HCT116 (cell line): ENCODE results near the gene PAQR6. TPM values are rescaled to one million over a fixed set of nuclear protein-coding genes. Genes with fewer than 3 reads are reported as not detected.

Experiments used
- ATAC-seq: fragments of 200-7000 bp; cut with Tn5 transposase; 2 replicates; pipeline ENCODE4 v1.9.1; 2020; ENCODE audit warnings: mild to moderate bottlenecking, moderate library complexity
- BruUV-seq: library from RNA; stranded (reverse); fragments of 400-500 nt; replicated peaks from 2 replicates; lab custom pipeline; 2021; lab: Mats Ljungman, UMichigan
- CTCF ChIA-PET: fragments of 300-600 bp; sonication (Branson Sonifier 250); formaldehyde crosslinking; loops from one replicate; lab custom pipeline; 2021; ENCODE audit warnings: antibody characterized with exemption; lab: Charles Lee
- POLR2A ChIA-PET: fragments of 300-600, 350-600 bp; sonication (Branson Sonifier 250); formaldehyde crosslinking; loops from one replicate; lab custom pipeline; 2021; ENCODE audit warnings: antibody characterized with exemption; lab: Charles Lee
- RAD21 ChIA-PET, 2 experiments: fragments of 300-600 bp; sonication (Branson Sonifier 250); formaldehyde crosslinking; loops; one replicate each; lab custom pipeline; 2023; ENCODE audit warnings: low total read pairs in 2 of 2; ENCODE audit not compliant: uncharacterized antibody in 2 of 2, unreplicated experiment in 2 of 2, low non-redundant PET in 1 of 2; lab: Charles Lee
- DNase-seq: peaks from one replicate; pipeline ENCODE4 v3.0.0-alpha.2; 2010; ENCODE audit warnings: low read depth, low spot score
- H2AFZ ChIP-seq: fragments of 200-600 bp; shearing (Covaris generic), sonication (generic); 2 replicates; pipeline ENCODE4 v1.6.1; 2017; ENCODE audit warnings: low read depth, mixed run types, mixed read lengths, antibody characterized with exemption, low read length; ENCODE audit not compliant: poor library complexity, severe bottlenecking
- H3K27ac ChIP-seq: 2 replicates; pipeline ENCODE4 v1.5.1; 2012; ENCODE audit warnings: low read depth, low read length
- H3K27me3 ChIP-seq: fragments of 200-600 bp; sonication (generic); 2 replicates; pipeline ENCODE4 v1.6.1; 2016; ENCODE audit warnings: mixed run types, low read length, mixed read lengths; ENCODE audit not compliant: insufficient read depth
- H3K36me3 ChIP-seq, 2 experiments: fragments of 200-500 bp in 1 of 2; fragments of 200-600 bp in 1 of 2; sonication (Bioruptor generic) in 1 of 2; sonication (generic) in 1 of 2; 2 replicates each; pipeline versions ENCODE4 v1.5.1 to v1.6.1; 2014 to 2016; ENCODE audit warnings: low read length in 2 of 2, inconsistent platforms in 1 of 2, mixed read lengths in 1 of 2, mixed run types in 1 of 2; ENCODE audit not compliant: insufficient read depth in 2 of 2, control insufficient read depth in 1 of 2
- H3K4me1 ChIP-seq, 2 experiments: fragments of 200-600 bp in 1 of 2; sonication (generic) in 1 of 2; 2 replicates each; pipeline versions ENCODE4 v1.5.1 to v1.6.1; 2012 to 2017; ENCODE audit warnings: low read length in 2 of 2, inconsistent platforms in 1 of 2, mild to moderate bottlenecking in 1 of 2, mixed read lengths in 1 of 2, mixed run types in 1 of 2, moderate library complexity in 1 of 2; ENCODE audit not compliant: insufficient read depth in 2 of 2, control insufficient read depth in 1 of 2
- H3K4me2 ChIP-seq: fragments of 200-600 bp; sonication (generic); 2 replicates; pipeline ENCODE4 v1.6.1; 2017; ENCODE audit warnings: mixed run types, low read length, mixed read lengths
- H3K4me3 ChIP-seq, 2 experiments: fragments of 200-600 bp in 1 of 2; sonication (generic) in 1 of 2; replicated peaks in 1 of 2; 2 replicates each; pipeline ENCODE4 v1.5.1; 2011 to 2016; ENCODE audit warnings: low read length in 2 of 2, control low read depth in 1 of 2, low read depth in 1 of 2, mild to moderate bottlenecking in 1 of 2, mixed read lengths in 1 of 2, mixed run types in 1 of 2
- H3K79me2 ChIP-seq: fragments of 200-600 bp; sonication (generic); 2 replicates; pipeline ENCODE4 v1.6.1; 2017; ENCODE audit warnings: mild to moderate bottlenecking, mixed run types, low read length, moderate library complexity, mixed read lengths; ENCODE audit not compliant: insufficient read depth
- H3K9ac ChIP-seq: fragments of 200-600 bp; sonication (generic); 2 replicates; pipeline ENCODE4 v1.6.1; 2016; ENCODE audit warnings: low read length, mixed read lengths
- H3K9me2 ChIP-seq: fragments of 200-600 bp; sonication (generic), shearing (Covaris generic); 2 replicates; pipeline ENCODE4 v1.6.1; 2017; ENCODE audit warnings: mixed run types, mild to moderate bottlenecking, moderate library complexity; ENCODE audit not compliant: insufficient read depth
- H3K9me3 ChIP-seq, 2 experiments: fragments of 200-500 bp in 1 of 2; fragments of 200-600 bp in 1 of 2; sonication (Bioruptor generic) in 1 of 2; sonication (generic) in 1 of 2; 2 replicates each; pipeline ENCODE4 v1.6.1; 2014 to 2017; ENCODE audit warnings: low read length in 2 of 2, mixed read lengths in 2 of 2, inconsistent platforms in 1 of 2, low read depth in 1 of 2, mild to moderate bottlenecking in 1 of 2, mixed run types in 1 of 2, moderate library complexity in 1 of 2; ENCODE audit not compliant: control insufficient read depth in 1 of 2, insufficient read depth in 1 of 2
- H4K20me1 ChIP-seq: fragments of 200-600 bp; sonication (generic), shearing (Covaris generic); 2 replicates; pipeline ENCODE4 v1.6.1; 2017; ENCODE audit warnings: mixed run types, mild to moderate bottlenecking, moderate library complexity; ENCODE audit not compliant: insufficient read depth
- ATF3 ChIP-seq: IDR thresholded peaks from 2 replicates; pipeline ENCODE4 v1.6.1; 2012
- CEBPB ChIP-seq: IDR thresholded peaks from 2 replicates; pipeline ENCODE4 v1.6.1; 2012; ENCODE audit warnings: low read depth
- CTCF ChIP-seq, 3 experiments: fragments of 200-600 bp in 1 of 3; sonication (generic) in 1 of 3; IDR thresholded peaks in 2 of 3; conservative IDR thresholded peaks in 1 of 3; 2 replicates each; pipeline ENCODE4 v1.5.1; 2012 to 2017; ENCODE audit warnings: low read depth in 2 of 3, low read length in 2 of 3, antibody characterized with exemption in 1 of 3, borderline replicate concordance in 1 of 3, control low read depth in 1 of 3, mild to moderate bottlenecking in 1 of 3, mixed read lengths in 1 of 3, mixed run types in 1 of 3, moderate library complexity in 1 of 3; ENCODE audit not compliant: insufficient read depth in 1 of 3
- EGR1 ChIP-seq: IDR thresholded peaks from 2 replicates; pipeline ENCODE4 v1.6.1; 2012; ENCODE audit warnings: low read depth
- ELF1 ChIP-seq: IDR thresholded peaks from 2 replicates; pipeline ENCODE4 v1.6.1; 2012; ENCODE audit warnings: low read depth, borderline replicate concordance
- EZH2 ChIP-seq: fragments of 200-600 bp; sonication (generic); IDR thresholded peaks from 2 replicates; pipeline ENCODE4 v1.6.1; 2017; ENCODE audit warnings: antibody characterized with exemption, mixed run types
- FOSL1 ChIP-seq: IDR thresholded peaks from 2 replicates; pipeline ENCODE4 v1.6.1; 2012; ENCODE audit warnings: low read depth
- JUND ChIP-seq: IDR thresholded peaks from 2 replicates; pipeline ENCODE4 v1.6.1; 2012
- POLR2AphosphoS5 ChIP-seq: IDR thresholded peaks from 2 replicates; pipeline ENCODE4 v1.6.1; 2011; ENCODE audit warnings: mild to moderate bottlenecking, low read depth, low read length, moderate library complexity
- RAD21 ChIP-seq: IDR thresholded peaks from 2 replicates; pipeline ENCODE4 v1.6.1; 2012; ENCODE audit warnings: low read depth, mild to moderate bottlenecking
- SIN3A ChIP-seq: IDR thresholded peaks from 2 replicates; pipeline ENCODE4 v1.6.1; 2012; ENCODE audit warnings: low read depth
- SP1 ChIP-seq: IDR thresholded peaks from 2 replicates; pipeline ENCODE4 v1.6.1; 2012; ENCODE audit warnings: low read depth
- SRF ChIP-seq: IDR thresholded peaks from 2 replicates; pipeline ENCODE4 v1.6.1; 2012; ENCODE audit warnings: low read depth
- TCF7L2 ChIP-seq: IDR thresholded peaks from 2 replicates; pipeline ENCODE4 v1.7.0; 2011; ENCODE audit warnings: borderline replicate concordance, inconsistent platforms; ENCODE audit not compliant: insufficient read depth, insufficient read length; ENCODE audit errors: extremely low read depth
- ZBTB33 ChIP-seq: IDR thresholded peaks from 2 replicates; pipeline ENCODE4 v1.6.1; 2011; ENCODE audit warnings: mild to moderate bottlenecking, low read length, moderate library complexity; ENCODE audit not compliant: insufficient replicate concordance; ENCODE audit errors: extremely low read depth
- ZFX ChIP-seq: fragments of 450-650 bp; IDR thresholded peaks from 2 replicates; pipeline ENCODE4 v1.6.1; 2017
- intact Hi-C: fragments of 100-400 bp; cut with micrococcal nuclease; formaldehyde crosslinking; loops from 2 replicates; pipeline ENCODE4 v1.10.0; 2022
- total RNA-seq: library from RNA; stranded (reverse); gene quantifications from one replicate; pipeline ENCODE4 v1.2.1, GENCODE V29; 2021; ENCODE audit not compliant: unreplicated experiment

The PAQR6 gene
- total RNA-seq, 1 experiment from 2014 or later: 10.9 TPM

- H3K4me1 ChIP-seq: peaks cover 4 to 14% of the 10 kb centered on the region in 2 experiments; a peak in 3 of 4 replicates
- no peaks in the 10 kb centered on the region for H3K79me2 ChIP-seq
- BruUV-seq: no TSS peak
- peak within 1 kb of the TSS; percentile 96 for H2AFZ ChIP-seq
- no peaks in the 10 kb centered on the region for H3K27me3 ChIP-seq
- peak; percentile 60 for TF ChIP-seq POLR2AphosphoS5
- TF ChIP-seq SRF: no peak
- no peak for TF ChIP-seq RAD21
- TF ChIP-seq EGR1: no peak
- TF ChIP-seq SIN3A: peak; percentile 66; the same call in 1 of the 2 replicates
- peak; percentile 63 for TF ChIP-seq TCF7L2
- TF ChIP-seq SP1: peak; percentile 0; the same call in 1 of the 2 replicates
- H3K4me2 ChIP-seq: peak within 1 kb of the TSS; percentile 95
- no peaks in the 10 kb centered on the region; a peak in 1 of 4 replicates for H3K36me3 ChIP-seq
- peak; percentile 37 for DNase-seq
- intact Hi-C loops: no loop called here
- H4K20me1 ChIP-seq: no peaks in the 10 kb centered on the region
- no peaks in the 10 kb centered on the region for H3K9me3 ChIP-seq
- peak; percentile 79 for ATAC-seq
- H3K9me2 ChIP-seq: no peaks in the 10 kb centered on the region
- peak within 1 kb of the TSS; percentile 41; the same call in 1 of the 2 replicates for H3K27ac ChIP-seq
- POLR2A ChIA-PET: interaction anchor here (1.0 kb wide), 1 partner anchor 13 kb away, joined by 3 read pairs; the partner anchor contains the start of gene SMG5
- CTCF ChIA-PET: no interaction called here
- RAD21 ChIA-PET: no interaction called here
- peak within 1 kb of the TSS; percentile 66 to 67 for H3K4me3 ChIP-seq
- peak within 1 kb of the TSS; percentile 62 for H3K9ac ChIP-seq
These were observed 47.6 kb upstream of the PAQR6 start, which contains the start of gene GLMP for GRCh38 chr1:156295391-156295947. Gene GLMP, minus strand, starts transcription at chr1:156295679. Its CDS starts 34 bp downstream, at chr1:156295645.

- no peak overlapping the region for H3K4me3 ChIP-seq
- ChIA-PET CTCF (no interaction called here), POLR2A (no interaction called here), RAD21 (no interaction called here)
- H3K27ac ChIP-seq: no peak overlapping the region
- H3K4me1 ChIP-seq: peaks cover 4 to 14% of the 10 kb centered on the region in 2 experiments; a peak in 3 of 4 replicates
- no peaks in the 10 kb centered on the region for H3K9me3 ChIP-seq
- H2AFZ ChIP-seq: no peak overlapping the region
- H3K9ac ChIP-seq: no peak overlapping the region
- no peaks in the 10 kb centered on the region for H3K9me2 ChIP-seq
- TF ChIP-seq RAD21: no peak
- TF ChIP-seq FOSL1: no peak
- no peak for TF ChIP-seq CEBPB
- TF ChIP-seq JUND: no peak
- TF ChIP-seq CTCF (IDR thresholded peaks at IDR 0.05 in 2 of 3, conservative IDR thresholded peaks at IDR 0.05 in 1 of 3; ENCODE audit: borderline replicate concordance in 1 of 3, insufficient read depth in 1 of 3, low read depth in 2 of 3, low read length in 2 of 3): no peak
- no peak for TF ChIP-seq EZH2
- no peak for TF ChIP-seq EGR1
- no peak for TF ChIP-seq ATF3
- no peak for TF ChIP-seq TCF7L2
- TF ChIP-seq ZFX: no peak
- TF ChIP-seq ELF1: no peak
- no peak for TF ChIP-seq ZBTB33
- no peaks in the 10 kb centered on the region for H4K20me1 ChIP-seq
- BruUV-seq: no TSS peak
- H3K79me2 ChIP-seq: no peaks in the 10 kb centered on the region
- no peaks in the 10 kb centered on the region; a peak in 1 of 4 replicates for H3K36me3 ChIP-seq
- no peak for DNase-seq
- H3K4me2 ChIP-seq: no peak overlapping the region
- intact Hi-C loops: no loop called here
- H3K27me3 ChIP-seq: no peaks in the 10 kb centered on the region
- ATAC-seq: no peak
These were observed 46.0 kb upstream of the PAQR6 start for GRCh38 chr1:156293895-156294294.
